ENCODE results near the gene EML5.

Gene EML5

DNA sequence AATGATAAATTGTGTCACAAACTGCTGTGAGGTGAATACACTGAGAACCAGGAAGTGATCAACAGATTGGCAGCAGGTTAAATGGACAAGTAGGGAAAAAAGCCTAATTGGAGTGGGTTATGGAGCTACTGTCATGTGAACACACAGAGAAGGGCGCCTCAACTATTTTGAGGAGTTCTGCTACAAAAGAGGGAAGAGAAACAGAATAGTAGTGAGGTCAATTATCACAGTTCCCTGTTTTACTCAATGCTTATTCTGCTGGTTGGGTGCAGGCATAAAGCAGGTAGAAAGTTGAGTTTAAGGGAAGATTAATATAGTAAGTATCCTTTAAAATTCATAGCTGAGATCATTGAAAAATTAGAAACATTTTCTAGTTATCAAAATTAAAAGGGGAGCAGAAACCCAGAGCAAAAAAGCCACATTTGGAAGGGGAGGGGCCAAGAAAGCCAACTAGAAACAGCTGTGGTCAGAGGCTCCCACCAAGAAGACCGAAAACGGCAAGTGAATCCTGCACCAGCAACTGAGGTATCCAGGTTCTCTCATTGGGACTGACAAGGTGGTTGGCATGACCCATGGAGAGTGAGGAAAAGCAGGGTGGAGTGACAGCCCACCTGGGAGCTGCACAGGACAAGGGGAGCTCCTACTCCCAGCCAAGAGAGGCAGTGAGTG, 124.2 kb downstream of the EML5 start:
- peaks cover 20% of the 10 kb centered on the region for H3K4me1 Mint-ChIP-seq (ENCODE audit: low read depth)
- peaks cover 6% of the 10 kb centered on the region for H3K27me3 Mint-ChIP-seq
- intact Hi-C loops (cut with micrococcal nuclease) = loop anchor here (10.0 kb wide), 2 partner anchors 126 to 346 kb away; partner anchors contain the start of gene EML5

DNA sequence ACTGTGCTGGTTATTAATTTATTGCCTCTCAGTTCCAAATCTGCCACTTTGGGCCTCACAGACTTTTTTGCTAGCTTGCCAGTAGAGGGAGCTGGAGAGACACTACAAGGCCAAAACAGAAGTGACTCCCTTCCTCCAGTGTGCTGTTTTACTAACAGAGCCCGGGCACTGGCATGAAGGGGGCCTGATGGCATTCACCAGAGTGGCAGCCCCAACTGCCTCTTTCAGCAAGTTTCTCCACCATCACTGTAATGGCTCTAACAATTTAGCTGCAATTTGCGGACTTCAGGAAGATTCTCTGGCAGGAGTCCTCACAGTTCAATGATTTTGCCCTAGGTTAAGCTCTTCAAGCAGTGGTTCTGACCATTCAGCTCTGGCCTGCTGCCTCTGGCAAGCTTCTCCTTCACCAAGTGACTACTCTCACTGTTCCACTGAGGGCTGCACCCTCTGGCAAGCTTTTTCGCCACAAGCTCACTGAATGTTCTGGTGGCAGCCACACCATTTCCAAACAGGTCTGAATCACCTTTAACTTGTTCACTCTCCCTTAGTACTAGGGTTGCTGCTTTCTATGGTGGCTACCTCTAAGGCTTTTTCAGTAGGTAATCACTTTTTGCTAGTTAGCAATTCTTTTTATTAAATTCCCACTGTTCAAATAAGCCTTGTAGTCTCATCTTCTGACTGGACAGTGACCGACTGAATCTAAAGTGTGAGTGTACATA, 125.0 kb downstream of the EML5 start:
- Mint-ChIP-seq H3K36me3 (ENCODE audit: low read depth) (no peaks in the 10 kb centered on the region), H3K27ac (peak overlapping the region; percentile 63), H3K27me3 (peaks cover 6% of the 10 kb centered on the region), H3K4me3 (no peak overlapping the region), H3K4me1 (ENCODE audit: low read depth) (peaks cover 20% of the 10 kb centered on the region), H3K9me3 (peaks cover 12% of the 10 kb centered on the region)
- intact Hi-C loops (cut with micrococcal nuclease) = loop anchor here (2.0 to 10.0 kb wide), 4 partner anchors 127 to 1247 kb away; partner anchors contain the start of gene EML5

More for the DNA sequence above, 124.2 kb downstream of the EML5 start:
- Mint-ChIP-seq H3K27ac (peak overlapping the region; percentile 63), H3K9me3 (peaks cover 12% of the 10 kb centered on the region), H3K36me3 (ENCODE audit: low read depth) (no peaks in the 10 kb centered on the region), H3K4me3 (no peak overlapping the region)

DNA sequence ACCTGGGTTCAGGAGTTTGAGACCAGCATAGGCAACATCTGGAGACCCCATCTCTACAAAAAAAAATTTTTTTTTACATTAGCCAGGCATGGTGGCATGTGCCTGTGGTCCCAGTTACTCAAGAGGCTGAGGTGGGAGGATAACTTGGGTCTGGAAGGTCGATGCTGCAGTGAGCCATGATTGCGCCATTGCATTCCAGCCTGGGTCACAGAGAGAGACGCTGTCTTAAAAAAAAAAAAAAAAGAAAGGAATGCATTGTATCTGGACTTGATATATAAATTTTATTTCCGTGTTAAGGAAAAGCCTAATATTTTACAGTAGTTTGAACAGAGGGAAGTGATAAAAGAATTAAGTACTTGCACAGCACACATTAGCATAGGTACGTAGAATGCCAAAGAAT, 132.7 kb downstream of the EML5 start:
- Mint-ChIP-seq H3K4me3 (no peak overlapping the region), H3K36me3 (ENCODE audit: low read depth) (no peaks in the 10 kb centered on the region), H3K27me3 (no peaks in the 10 kb centered on the region), H3K27ac (no peak overlapping the region), H3K4me1 (ENCODE audit: low read depth) (no peaks in the 10 kb centered on the region), H3K9me3 (peaks cover under 1% of the 10 kb centered on the region)
- intact Hi-C loops (cut with micrococcal nuclease) = loop anchor here (10.0 kb wide), 2 partner anchors 135 to 355 kb away; partner anchors contain the start of gene EML5

DNA sequence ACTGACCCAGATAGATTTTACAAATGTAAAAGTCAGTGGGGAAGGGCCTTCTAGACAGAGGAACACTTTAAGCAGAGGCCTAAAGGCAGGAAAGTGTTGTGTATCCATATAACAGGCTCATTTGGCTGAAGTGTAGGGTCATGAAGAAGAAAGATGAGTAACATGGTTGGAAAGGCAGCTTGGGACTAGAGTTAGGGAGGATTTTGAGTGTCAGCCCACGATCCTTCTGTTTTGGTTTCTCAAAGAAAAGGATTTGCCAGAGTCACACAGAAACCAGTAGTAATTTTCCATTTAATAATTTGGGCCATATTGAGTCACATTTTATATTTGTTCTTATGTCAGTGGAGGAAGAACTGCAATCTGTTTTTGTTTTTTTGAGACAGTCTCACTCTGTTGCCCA, 153.5 kb downstream of the EML5 start:
- peaks cover 5% of the 10 kb centered on the region for H3K4me1 Mint-ChIP-seq (ENCODE audit: low read depth)
- no peak overlapping the region for H3K27ac Mint-ChIP-seq
- intact Hi-C loops (cut with micrococcal nuclease) = no loop called here
- H3K9me3 Mint-ChIP-seq = peaks cover 22% of the 10 kb centered on the region
- no peak overlapping the region for H3K4me3 Mint-ChIP-seq
- H3K27me3 Mint-ChIP-seq = no peaks in the 10 kb centered on the region
- no peaks in the 10 kb centered on the region for H3K36me3 Mint-ChIP-seq (ENCODE audit: low read depth)

DNA sequence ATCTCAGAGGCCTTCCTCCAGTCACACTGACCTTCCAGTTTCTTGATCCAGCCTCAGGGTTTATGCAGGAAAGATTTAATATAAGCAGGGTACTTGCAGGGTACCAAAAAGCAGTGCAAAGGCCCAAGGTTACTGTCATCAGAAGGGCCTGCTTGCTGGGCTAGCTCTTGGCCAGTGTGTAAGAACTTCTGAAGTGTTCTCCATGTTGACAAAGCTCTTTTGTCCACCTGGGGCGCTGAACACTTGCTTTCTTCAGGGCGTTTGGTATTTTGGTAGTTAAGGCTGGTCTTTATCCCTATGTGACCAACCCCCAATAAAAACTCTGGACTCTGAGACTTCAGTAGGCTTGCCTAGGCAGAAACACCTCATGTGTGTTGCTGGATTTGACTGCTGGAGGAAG, 160.2 kb downstream of the EML5 start:
- no peaks in the 10 kb centered on the region for H3K9me3 Mint-ChIP-seq
- H3K27me3 Mint-ChIP-seq = peaks cover 1% of the 10 kb centered on the region
- intact Hi-C loops (cut with micrococcal nuclease) = no loop called here
- H3K27ac Mint-ChIP-seq = no peak overlapping the region
- peaks cover 5% of the 10 kb centered on the region for H3K4me1 Mint-ChIP-seq (ENCODE audit: low read depth)
- H3K36me3 Mint-ChIP-seq (ENCODE audit: low read depth) = no peaks in the 10 kb centered on the region
- H3K4me3 Mint-ChIP-seq = no peak overlapping the region

DNA sequence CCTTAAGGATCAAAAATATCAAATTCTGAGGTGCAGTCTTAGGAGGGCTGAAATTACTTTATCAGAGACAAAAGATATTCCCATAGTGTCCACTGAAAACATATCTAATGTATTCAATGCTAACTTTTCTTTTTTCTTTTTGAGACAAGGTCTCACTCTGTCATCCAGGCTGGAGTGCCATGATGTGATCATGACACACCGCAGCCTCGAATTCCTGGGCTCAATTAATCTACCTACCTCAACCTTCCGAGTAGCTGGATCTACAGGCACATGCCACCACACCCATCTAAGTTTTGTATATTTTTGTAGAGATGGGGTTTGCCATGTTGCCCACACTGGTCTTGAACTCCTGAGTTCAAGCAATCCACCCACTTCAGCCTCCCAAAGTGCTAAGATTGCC, 161.7 kb downstream of the EML5 start:
- no peak overlapping the region for H3K27ac Mint-ChIP-seq
- no peaks in the 10 kb centered on the region for H3K36me3 Mint-ChIP-seq (ENCODE audit: low read depth)
- H3K9me3 Mint-ChIP-seq = no peaks in the 10 kb centered on the region
- H3K4me3 Mint-ChIP-seq = no peak overlapping the region
- no peaks in the 10 kb centered on the region for H3K4me1 Mint-ChIP-seq (ENCODE audit: low read depth)
- intact Hi-C loops (cut with micrococcal nuclease) = no loop called here
- H3K27me3 Mint-ChIP-seq = peaks cover 1% of the 10 kb centered on the region

DNA sequence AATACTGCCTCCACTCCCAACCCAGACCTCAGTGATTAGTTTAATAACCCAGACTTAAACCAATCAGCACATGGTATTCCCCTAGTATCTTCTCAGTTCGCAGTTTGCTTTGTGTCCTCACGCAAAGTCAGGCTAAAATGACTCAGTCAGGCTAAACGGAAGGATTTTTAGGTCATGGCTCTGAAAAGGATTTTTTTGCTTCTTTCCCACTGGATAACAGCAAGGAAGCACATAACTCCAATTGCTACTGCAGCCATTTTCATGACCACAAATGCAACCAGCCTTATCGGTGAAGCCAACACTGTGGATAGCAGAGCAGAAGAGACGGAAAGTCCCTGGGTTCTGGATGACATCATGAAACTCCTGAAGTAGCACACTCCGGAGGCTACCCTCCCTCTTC, 162.2 kb downstream of the EML5 start:
- intact Hi-C loops (cut with micrococcal nuclease) = no loop called here
- H3K27me3 Mint-ChIP-seq = peaks cover 1% of the 10 kb centered on the region
- no peaks in the 10 kb centered on the region for H3K36me3 Mint-ChIP-seq (ENCODE audit: low read depth)
- H3K4me3 Mint-ChIP-seq = no peak overlapping the region
- no peaks in the 10 kb centered on the region for H3K4me1 Mint-ChIP-seq (ENCODE audit: low read depth)
- H3K9me3 Mint-ChIP-seq = no peaks in the 10 kb centered on the region
- H3K27ac Mint-ChIP-seq = no peak overlapping the region

DNA sequence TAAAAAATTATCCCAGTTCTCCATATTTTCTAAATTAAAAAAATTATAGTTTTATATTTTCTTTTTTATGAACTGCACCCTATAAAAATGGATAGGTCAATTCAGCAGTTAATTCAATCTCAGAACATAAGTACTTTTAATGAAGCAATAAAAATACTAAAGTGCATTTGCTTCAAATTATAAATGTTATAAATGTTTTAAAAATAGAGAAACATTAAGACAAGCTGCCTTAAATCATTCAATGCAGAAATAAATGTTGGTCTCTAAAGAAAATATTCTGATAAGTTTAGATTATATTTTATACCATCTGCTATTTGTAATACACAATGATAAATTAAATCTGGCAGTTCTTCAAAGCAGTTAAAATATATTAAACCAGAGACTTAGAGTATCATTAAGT, 164.3 kb downstream of the EML5 start:
- H3K27me3 Mint-ChIP-seq = peaks cover 1% of the 10 kb centered on the region
- no peaks in the 10 kb centered on the region for H3K9me3 Mint-ChIP-seq
- H3K36me3 Mint-ChIP-seq (ENCODE audit: low read depth) = no peaks in the 10 kb centered on the region
- no peaks in the 10 kb centered on the region for H3K4me1 Mint-ChIP-seq (ENCODE audit: low read depth)
- H3K4me3 Mint-ChIP-seq = no peak overlapping the region
- intact Hi-C loops (cut with micrococcal nuclease) = no loop called here
- no peak overlapping the region for H3K27ac Mint-ChIP-seq

DNA sequence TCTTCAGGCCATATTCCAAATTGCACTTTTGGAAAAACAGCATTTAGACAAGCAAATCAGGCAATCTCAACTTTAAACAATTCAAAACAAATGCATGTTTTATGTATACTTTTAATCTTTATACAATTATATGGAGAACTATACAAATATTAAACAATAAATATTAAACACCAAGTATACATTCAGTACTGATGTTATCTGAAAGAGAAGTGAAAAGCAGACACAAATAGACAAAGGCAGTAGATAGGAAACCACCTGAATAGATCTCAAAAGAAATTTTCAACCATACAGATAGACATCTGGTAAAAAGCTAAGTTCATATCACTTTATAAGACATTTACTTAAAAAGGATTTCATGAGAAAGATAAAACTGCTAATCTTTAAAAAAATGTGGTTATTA, 164.7 kb downstream of the EML5 start:
- Mint-ChIP-seq H3K9me3 (no peaks in the 10 kb centered on the region), H3K27ac (no peak overlapping the region), H3K27me3 (peaks cover 1% of the 10 kb centered on the region), H3K4me1 (ENCODE audit: low read depth) (no peaks in the 10 kb centered on the region), H3K36me3 (ENCODE audit: low read depth) (no peaks in the 10 kb centered on the region), H3K4me3 (no peak overlapping the region)
- intact Hi-C loops (cut with micrococcal nuclease) = no loop called here

DNA sequence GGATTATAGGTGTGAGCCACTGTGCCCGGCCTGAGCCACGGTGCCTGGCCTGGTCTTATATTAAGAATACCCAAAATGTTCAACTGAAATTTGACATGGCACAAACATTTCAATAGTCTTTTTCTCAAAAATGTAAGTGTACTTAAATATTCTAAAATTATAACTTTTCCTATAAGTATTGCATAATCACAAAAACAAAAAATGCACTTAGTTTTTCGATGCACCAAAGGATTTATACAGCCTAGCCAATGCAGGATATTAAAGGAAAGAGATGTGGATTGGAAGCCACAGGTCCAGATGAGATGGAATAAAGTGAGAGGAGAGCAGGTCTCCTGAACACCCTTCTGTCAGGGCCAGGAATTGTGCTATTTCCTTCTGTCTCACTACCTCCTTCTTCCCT, 167.1 kb downstream of the EML5 start:
- Mint-ChIP-seq H3K4me1 (ENCODE audit: low read depth) (no peaks in the 10 kb centered on the region), H3K36me3 (ENCODE audit: low read depth) (no peaks in the 10 kb centered on the region), H3K27ac (no peak overlapping the region), H3K27me3 (no peaks in the 10 kb centered on the region), H3K4me3 (no peak overlapping the region), H3K9me3 (no peaks in the 10 kb centered on the region)
- intact Hi-C loops (cut with micrococcal nuclease) = no loop called here

DNA sequence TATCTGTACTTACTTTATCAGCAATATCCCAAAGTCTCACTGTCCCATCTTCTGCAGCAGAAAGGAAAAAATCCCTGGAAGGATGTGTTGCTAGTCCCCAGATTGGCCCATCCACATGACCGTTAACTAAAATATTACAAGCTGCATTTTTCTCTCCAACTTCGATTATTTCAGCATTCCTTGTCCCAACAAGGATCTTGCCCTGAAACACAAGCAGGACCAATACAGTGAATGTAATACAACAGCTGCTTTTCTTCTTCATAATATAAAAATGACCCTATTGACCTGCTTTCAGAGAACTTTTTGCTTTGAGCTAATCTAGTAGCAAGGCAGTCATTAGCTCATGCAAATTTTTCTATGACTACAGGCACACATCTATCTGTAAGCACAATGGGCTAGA, 171.7 kb downstream of the EML5 start:
- Mint-ChIP-seq H3K27me3 (no peaks in the 10 kb centered on the region), H3K36me3 (ENCODE audit: low read depth) (peaks cover 6% of the 10 kb centered on the region), H3K4me1 (ENCODE audit: low read depth) (no peaks in the 10 kb centered on the region), H3K27ac (no peak overlapping the region), H3K9me3 (no peaks in the 10 kb centered on the region), H3K4me3 (no peak overlapping the region)
- intact Hi-C loops (cut with micrococcal nuclease) = no loop called here

DNA sequence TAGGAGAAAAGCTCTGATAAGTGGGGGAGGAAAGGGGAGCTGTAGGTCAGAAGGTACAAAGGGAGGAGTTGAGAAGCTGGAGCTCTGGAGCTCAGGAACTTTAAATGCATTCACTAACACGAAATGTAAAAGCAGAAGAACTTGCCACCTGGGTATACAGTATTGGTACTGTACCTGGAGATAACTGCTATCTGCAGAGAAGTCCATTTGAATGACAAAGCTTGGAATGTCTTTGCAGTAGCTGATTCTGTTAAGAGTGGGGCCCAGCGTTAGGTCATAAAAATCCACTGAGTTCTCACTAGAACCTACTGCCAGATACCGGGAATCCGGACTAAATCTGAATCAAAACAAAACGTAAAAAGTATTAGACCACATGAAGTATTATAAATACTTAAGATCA, 174.3 kb downstream of the EML5 start:
- intact Hi-C loops (cut with micrococcal nuclease) = no loop called here
- H3K4me3 Mint-ChIP-seq = no peak overlapping the region
- H3K27me3 Mint-ChIP-seq = no peaks in the 10 kb centered on the region
- no peak overlapping the region for H3K27ac Mint-ChIP-seq
- H3K9me3 Mint-ChIP-seq = no peaks in the 10 kb centered on the region
- peaks cover 3% of the 10 kb centered on the region for H3K4me1 Mint-ChIP-seq (ENCODE audit: low read depth)
- peaks cover 11% of the 10 kb centered on the region for H3K36me3 Mint-ChIP-seq (ENCODE audit: low read depth)

DNA sequence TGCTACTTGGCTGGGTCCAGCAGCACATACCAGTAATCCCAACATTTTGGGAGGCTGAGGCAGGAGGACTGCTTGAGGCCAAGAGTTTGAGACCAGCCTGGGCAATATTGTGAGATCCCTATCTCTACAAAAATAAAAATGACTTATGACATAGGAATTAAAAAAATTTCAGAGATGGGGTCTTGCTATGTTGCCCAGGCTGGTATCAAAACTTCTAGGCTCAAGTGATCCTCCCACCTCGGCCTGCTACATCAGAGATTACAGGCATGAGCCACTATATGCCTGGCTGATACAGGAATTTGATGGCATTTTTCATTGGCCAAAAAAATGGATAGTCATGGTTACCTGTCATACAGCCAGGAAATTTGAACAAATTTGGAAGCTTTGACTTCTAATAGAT, 175.3 kb downstream of the EML5 start:
- Mint-ChIP-seq H3K9me3 (no peaks in the 10 kb centered on the region), H3K27ac (no peak overlapping the region), H3K36me3 (ENCODE audit: low read depth) (peaks cover 20% of the 10 kb centered on the region), H3K4me3 (no peak overlapping the region), H3K4me1 (ENCODE audit: low read depth) (peaks cover 11% of the 10 kb centered on the region), H3K27me3 (no peaks in the 10 kb centered on the region)
- intact Hi-C loops (cut with micrococcal nuclease) = no loop called here

DNA sequence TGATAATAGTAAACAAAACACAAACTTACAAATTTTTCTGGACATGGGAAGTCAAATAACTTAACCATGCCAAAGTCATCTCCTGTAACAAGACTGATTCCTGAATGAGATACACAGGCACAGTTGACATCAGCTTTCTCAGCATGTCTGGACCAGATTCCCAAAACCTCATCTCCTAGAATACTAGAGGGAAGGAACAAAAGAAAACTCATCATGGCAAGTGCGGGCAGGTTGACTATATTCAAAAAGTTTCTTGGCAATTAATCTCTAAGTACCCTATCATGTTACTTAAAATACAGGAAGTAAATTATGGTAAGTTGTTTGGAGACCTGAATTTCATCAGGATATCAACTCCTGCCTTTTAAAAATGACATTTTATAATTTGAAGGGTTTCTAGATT, 176.1 kb downstream of the EML5 start:
- Mint-ChIP-seq H3K4me3 (no peak overlapping the region), H3K27me3 (no peaks in the 10 kb centered on the region), H3K9me3 (no peaks in the 10 kb centered on the region), H3K27ac (no peak overlapping the region), H3K36me3 (ENCODE audit: low read depth) (peaks cover 26% of the 10 kb centered on the region), H3K4me1 (ENCODE audit: low read depth) (peaks cover 12% of the 10 kb centered on the region)
- intact Hi-C loops (cut with micrococcal nuclease) = no loop called here

All from dendritic cell treated with granulocyte-macrophage colony-stimulating factor and Interleukin-4, amounts not matched to agents 40 ng/mL and 50 ng/mL, for 4 days (primary cell).